GM15510 (cell line): Measurements from ENCODE around the gene ITPR1.

ENCODE experiments used
- POLR2A ChIP-seq: IDR thresholded peaks from 3 replicates; pipeline ENCODE4 v1.6.1; 2011; ENCODE audit warnings: borderline replicate concordance; ENCODE audit not compliant: insufficient read length; ENCODE audit errors: extremely low read depth

Gene ITPR1

DNA sequence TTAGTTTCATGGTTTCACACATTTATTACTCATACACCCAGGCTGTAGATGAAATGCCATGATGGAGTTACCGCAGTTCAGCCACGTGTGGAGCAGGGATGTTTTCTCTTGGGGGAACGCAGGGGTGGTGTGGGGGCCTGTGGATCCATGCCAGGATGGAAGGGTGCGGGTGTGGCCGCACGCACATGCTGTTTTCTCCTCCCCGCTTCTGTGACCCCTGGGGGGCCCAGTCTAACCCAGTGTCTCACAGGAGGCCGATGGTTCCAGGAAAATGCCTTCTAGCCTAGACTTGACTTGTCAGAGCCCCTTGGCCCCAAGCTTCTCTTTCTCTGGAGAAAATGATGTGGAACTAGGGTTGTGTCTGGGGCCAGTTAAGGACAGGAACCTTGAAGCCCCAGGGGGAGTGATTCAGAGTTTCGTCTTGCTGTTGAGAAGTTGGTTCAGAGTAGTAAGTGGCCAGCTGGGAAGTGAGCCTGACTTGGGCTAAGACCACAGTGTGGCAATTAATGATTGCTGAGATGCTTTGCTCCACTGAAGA lies 245.7 kb downstream of the ITPR1 start:
- no peak for TF ChIP-seq POLR2A

DNA sequence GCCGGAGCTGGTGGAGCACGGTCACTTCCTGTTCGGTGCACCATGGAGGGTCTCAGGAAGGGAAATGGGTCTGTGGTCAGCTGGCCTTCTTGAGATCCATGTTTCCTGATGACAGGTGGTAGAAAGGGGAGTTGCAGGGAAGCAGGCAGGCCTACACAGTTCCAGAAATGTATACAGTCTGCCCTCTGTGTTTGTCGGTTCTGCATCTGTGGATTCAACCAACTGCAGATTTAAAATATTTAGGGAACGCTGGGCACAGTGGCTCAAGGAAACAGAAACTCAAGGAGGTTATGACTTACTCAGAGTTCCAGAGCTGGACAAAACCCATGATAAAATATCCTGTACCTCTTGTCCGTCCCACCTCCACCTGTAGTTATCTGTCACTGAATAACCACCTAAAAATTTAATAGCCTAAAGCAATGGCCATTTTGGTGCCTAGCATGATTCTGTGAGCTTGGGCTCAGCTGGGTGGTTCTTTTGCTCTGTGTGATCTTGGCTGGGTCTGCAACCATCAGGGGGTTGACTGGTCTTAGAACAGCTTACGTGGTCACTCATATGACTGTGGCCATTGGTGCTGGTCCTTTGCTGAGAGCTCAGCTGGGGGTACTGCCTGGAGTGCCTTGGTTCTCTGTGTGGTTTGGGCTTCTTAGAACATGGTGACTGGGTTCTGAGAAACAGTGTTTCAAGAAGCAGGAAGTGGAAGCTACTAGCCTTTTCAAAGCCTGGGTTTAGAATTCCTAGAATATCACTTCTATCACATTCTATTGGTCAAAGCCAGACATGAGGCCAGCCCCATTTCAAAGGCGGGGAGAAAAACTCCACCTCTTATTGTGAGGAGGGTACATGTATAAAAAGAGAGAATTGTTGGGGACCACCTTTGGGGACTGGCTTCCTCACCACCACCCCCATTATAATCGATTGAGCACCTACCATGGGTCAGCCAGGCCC lies 246.4 kb downstream of the ITPR1 start:
- no peak for TF ChIP-seq POLR2A

DNA sequence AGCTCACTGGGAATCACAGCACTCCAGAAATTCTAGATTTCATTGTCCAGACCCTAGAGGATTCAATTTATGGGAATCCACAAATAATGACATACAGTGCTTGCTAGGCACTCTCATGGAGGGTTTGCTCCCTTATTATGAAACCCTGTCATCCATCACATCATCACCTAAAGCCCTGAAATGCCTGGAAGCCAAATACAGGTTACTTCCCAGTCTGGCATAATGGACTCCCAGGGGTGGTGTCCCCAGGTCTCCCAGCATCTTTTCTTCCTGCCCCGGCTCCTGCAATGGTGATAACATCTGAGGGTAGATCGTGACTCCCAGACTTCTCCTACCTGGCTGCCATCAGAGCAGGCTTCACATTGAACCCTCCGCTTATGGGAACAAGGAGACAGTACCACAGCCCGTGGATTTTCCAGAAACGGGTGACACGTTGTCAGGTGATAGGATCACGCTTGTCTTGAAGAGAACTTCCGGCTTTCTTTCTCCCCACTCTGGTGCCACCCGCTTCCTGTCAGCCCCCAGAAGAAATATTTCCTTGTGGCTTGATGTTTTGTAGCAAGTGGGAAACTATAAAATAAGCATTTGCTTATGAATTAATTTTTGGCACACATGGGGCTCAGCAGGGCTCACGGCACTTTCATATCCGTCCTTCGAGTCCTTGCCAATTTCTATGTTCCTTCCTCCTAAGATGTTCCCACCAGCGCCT lies 247.4 kb downstream of the ITPR1 start:
- no peak for TF ChIP-seq POLR2A

DNA sequence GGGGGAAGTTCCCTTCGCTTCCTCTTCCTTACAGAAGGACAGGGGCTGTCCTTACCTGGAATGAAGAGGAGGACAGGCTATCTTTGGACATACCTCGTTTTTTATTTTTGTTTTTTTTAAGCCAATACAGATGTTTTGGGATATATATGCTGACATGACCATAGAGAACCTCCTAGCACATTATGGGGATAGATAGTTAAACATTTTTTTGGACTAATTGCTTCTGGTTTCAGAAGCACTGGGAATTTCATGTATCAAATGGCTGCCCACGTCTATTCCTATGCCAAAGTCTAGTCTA lies 247.9 kb downstream of the ITPR1 start:
- TF ChIP-seq POLR2A: no peak

DNA sequence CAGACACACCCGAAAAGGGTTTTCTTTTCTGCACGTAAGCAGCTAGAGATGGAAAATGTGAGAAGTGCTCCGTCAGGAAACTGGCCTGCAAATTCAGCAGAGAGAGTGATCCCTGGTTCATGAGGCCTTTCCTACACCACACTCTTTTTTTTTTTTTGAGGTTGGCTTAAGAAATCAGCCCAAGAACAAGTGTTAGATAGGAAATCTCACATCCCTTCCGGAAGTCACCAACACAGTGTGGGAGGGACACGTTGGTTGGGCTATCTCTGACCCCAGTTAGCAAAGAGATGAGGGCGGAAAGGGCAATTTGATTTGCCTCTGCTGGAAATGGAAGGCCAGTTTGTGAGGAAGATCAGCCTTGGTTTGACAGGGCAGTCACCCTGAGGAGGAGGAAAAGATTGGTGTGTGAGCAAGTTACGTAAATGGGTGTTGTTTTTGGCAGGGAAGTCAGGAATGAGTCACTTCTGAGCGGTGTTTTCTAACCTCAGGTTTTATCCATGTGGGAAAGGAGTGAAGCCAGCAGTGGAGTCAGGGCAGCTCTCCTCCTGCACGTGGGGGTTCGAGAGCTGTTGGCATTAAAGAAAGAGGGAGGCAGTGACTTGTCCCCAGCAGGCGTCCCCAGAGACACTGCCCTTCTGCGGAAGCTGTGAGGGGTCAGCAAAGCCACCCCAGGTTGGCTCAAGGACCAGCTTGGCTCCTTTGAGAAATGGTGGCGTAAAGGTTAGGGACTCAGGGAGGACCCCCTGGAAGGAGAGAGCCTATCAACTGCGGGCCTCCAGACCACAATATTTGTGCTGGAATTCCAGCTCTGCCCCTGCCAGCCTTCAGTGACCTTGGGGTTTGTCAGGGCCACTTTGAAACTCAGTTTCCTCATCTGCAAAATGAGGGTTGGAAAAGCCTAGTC lies 248.5 kb downstream of the ITPR1 start:
- no peak for TF ChIP-seq POLR2A

DNA sequence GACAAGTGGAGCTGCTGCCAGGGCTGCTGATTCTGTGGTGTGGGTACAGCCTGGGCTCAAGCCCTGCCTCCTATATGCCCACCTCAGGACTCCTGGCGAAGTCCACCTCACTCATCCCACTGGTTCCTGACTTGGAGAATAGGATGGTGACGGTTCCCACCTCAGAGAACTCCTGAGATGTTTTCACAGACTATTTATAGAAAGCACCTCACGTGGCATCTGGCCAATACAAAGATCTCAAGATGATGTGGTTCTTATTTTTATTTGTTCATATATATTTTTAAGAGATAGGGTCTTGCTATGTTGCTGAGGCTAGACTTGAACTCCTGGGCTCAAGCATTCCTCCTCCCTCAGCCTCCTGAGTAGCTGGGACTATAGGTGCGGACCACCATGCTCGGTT lies 249.2 kb downstream of the ITPR1 start:
- no peak for TF ChIP-seq POLR2A

DNA sequence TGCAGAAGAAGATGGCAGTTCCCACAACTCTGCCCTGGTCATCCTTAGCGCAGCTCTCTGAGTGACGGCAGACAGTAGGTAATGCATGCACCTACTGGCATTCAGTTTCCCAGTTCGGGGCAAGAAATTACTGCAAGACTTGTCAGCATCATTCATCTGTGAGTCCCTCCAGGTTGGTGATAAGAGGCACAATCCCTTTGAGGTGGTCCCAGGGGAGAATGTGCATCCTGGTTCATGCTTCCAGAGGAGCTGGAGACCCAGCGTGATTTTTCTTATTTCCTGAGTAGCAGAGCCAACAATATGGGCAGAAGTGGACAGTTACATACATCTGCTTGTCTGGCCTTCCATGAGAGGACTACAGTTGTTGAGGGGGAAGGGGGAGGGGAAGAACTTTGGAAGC lies 250.2 kb downstream of the ITPR1 start:
- no peak for TF ChIP-seq POLR2A

DNA sequence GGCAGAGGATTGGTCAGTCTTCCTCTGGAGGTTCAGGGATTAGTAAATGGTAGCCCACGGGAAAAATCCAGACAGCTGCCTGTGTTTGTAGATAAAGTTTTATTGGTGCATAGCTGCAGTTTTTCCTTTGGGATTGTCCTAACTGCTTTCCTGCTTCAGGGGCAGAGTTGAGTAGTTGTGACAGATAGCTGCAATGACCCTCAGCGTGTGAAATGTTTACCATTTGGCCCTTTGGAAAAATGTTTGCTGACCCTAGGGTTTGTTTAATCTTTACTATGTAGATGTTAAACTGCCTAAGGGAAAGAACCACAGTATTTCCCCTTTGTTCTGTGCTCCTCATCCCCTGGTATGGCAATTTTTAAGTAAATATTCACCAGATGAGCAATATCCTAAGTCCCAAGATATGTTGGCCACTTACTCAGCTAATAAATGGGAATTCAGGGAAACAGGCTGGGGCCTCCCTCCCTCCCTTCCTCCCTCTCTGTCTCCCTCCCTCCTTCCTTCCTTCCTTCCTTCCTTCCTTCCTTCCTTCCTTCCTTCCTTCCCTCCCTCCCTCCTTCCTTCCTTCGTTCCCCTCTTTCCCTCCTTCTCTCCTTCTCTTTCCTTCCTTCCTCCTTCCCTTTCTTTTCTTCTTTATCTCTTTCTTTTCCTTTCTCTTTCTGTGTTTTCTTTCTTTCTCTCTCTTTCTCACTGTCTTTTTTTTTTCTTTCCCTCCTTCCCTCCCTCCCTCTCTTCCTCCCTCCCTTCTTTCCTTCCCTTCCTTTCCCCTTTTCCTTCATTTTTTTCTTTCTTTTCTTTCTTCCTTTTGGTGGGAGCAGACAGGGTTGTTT lies 251.5 kb downstream of the ITPR1 start:
- no peak for TF ChIP-seq POLR2A

DNA sequence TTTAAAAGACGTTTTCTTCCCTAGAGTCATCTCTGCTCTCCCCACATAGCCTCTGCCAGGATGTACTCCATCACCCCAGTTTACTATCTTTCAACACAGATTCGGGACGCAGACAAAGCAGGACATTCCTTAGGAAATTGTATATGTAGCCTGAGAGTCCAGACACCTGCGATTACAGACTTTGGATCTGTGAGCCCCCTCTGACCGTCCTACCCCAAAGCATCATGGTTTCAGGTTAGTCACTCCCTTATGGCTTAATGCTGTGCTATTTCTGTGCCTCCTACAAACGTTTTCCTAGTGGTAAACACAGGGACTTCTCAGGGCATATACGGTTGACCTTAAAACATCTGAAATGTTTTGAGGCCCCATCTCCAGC lies 252.1 kb downstream of the ITPR1 start:
- TF ChIP-seq POLR2A: no peak

DNA sequence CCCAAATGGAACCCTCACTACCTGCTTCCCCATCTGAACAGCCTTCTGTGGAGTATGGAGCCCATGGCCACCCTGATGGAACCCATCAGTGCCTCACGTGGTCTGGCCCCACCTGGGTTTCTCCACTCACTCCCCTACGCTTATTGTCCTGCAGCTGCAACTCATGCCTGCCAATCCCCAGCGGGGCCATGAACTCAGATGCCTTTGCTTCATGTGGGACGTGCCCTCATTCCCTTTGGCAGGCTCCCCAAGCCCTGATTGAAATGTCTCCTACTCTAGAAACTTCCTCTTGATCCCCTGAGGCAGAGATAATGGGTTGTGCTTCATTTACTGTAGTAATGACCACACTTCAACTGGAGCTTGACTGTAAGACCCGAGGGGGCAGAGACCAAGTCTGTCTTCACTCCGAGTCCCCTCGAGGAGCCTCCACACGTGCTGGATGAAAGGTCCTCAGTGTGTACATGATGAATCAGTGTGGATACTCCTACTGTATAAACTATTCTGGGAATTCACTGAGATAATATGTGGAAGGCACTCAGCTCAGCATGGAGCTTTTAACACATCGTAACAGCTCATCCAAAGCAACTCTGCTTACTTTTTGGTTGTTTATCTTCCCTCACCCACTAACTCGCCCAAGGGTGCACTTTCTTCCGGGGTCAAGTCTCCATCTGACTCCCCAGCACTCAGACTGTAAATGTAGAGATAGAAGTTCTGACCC lies 253.3 kb downstream of the ITPR1 start:
- no peak for TF ChIP-seq POLR2A

DNA sequence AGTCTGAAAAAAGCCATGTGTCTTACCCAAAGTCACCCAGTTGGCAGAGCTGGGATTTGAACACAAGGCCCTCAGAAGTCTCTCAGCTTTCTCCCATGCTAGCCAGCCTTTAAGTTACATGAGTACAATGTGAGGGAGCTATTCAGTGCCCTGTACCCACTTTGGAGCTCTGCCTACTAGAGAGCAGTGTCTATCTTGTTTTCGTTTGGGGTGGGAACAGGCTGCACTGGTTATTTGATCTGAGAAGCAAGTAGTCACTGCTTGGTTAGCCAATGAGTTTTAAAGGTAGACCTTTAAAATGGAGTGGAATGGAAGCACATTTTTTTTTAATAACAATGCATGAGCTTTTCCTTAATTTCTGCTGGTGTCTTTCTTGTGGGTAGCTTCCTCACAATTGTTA lies 255.0 kb downstream of the ITPR1 start:
- no peak for TF ChIP-seq POLR2A

DNA sequence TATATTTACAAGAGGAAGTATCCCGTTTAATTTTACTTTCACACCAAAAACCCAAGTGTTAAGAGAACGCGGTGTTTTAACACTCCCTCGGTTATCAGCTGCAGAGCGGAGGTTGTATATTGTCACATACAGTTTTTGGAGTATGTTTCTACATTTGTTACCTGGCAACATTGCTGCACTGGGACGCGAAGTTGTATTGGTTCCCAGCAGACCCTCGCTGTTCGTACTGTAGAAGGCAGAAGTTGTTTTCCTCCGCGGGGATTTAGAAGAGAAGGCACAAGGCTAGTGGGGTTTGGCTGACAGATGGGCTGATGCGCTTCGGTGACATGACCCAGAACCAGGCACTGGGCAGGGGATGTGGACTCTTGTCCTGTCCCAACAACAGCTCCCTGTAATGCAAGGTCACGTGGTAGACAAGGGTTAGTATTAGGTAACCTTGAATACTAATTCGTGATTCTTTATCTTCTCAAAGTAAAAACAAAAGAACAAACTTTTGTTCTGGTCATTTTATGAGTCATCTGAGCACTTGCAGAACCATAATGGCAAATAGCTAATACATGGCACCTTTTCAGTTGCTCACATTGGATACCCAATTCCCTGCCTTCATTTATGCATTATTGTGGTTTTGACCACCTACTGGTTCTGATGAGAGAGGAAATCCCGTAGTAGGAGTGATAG lies 255.7 kb downstream of the ITPR1 start:
- TF ChIP-seq POLR2A: no peak

DNA sequence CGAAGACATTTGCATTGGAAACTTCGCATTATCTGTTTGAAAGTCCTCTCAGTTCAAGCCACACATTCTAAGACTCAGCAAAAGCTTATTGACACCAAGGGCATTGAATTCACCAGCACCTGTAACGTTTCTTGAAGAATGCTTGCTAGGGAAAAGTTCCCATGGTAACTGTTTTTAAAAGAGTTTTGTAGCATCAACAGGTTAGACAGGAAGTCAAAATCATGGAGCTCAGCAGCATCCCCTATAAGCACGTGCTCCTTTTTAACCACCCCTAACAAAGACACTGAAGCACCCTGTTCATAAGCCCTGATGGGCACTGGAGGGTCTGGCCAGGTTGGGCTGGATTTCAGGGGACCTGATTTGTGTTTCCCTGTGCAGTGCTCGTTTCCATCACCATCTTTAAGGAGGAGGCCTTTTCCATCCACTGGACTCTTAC lies 256.4 kb downstream of the ITPR1 start:
- TF ChIP-seq POLR2A: no peak

DNA sequence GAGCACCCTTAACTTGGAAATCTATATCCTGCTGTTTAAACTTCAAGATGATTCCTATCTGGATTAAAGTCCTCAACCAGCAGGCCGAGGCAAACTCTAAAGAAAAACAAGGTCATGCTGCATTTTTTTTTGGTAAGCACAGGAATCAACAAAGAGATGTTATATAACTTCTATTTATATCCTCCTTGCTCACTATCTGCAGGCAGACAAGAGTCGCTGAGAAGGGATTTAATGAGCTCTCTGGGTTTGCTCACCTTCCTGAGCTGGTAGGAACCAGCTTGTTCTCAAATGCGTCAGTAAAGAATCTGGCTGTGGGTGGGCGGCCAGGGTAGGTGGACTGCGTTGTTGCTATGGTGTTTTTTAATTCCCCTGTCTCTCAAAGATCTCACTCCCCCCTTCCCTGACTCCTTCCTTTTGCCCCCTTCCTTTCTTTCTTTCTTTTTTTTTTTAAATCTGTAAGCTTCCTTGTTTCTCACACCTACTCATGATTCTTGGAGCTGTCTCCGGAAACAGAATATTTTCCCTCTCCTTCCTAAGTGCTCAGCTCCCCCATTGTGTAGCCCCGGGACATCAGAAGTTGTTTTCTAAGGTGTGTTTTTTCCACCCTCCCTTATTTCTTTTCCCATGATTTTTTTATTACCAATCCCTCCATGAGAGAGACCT lies 257.3 kb downstream of the ITPR1 start:
- TF ChIP-seq POLR2A: no peak
